Nephron (organoid): ENCODE results near the gene TCP1.
A peak's percentile ranks its signal among the peaks of the same experiment; 100 is the strongest.
"Not testable (repeated sequence)": the region's sequence is repeated elsewhere in the genome, so short reads cannot be mapped to it uniquely, and the experiment has no call there.

ENCODE experiments used
- H3K27ac Mint-ChIP-seq, 3 experiments: 2 replicates each; pipeline ENCODE4 v1.8.0; 2020; ENCODE audit warnings: mixed read lengths in 3 of 3, mild to moderate bottlenecking in 2 of 3, moderate library complexity in 1 of 3
- H3K27me3 Mint-ChIP-seq: 2 replicates; pipeline ENCODE4 v1.8.0; 2021; ENCODE audit warnings: low read depth, mild to moderate bottlenecking, moderate library complexity, mixed read lengths
- H3K36me3 Mint-ChIP-seq: 2 replicates; pipeline ENCODE4 v1.8.0; 2020; ENCODE audit warnings: low read depth, mixed read lengths
- H3K4me1 Mint-ChIP-seq: 2 replicates; pipeline ENCODE4 v1.8.0; 2020; ENCODE audit warnings: mixed read lengths
- H3K4me3 Mint-ChIP-seq, 3 experiments: 2 replicates each; pipeline ENCODE4 v1.8.0; 2020; ENCODE audit warnings: mild to moderate bottlenecking in 3 of 3, mixed read lengths in 3 of 3, moderate library complexity in 2 of 3
- H3K9me3 Mint-ChIP-seq: 2 replicates; pipeline ENCODE4 v1.8.0; 2020; ENCODE audit warnings: mixed read lengths
- CTCF ChIP-seq, 3 experiments: fragments of 200-600 bp; sonication (generic); IDR thresholded peaks; one replicate each; pipeline ENCODE4 v1.5.0; 2021; ENCODE audit warnings: antibody characterized with exemption in 3 of 3; ENCODE audit not compliant: unreplicated experiment in 3 of 3

The TCP1 gene

GRCh38 chr6:159801935-159802334 lies 12.5 kb upstream of the TCP1 start:
- Mint-ChIP-seq H3K36me3 (peaks cover 25% of the 10 kb centered on the region), H3K9me3 (no peaks in the 10 kb centered on the region), H3K27ac (no peak overlapping the region)

GRCh38 chr6:159800141-159800865 lies 10.9 kb upstream of the TCP1 start, which contains the start of gene PNLDC1:
PNLDC1 (plus strand) TSS chr6:159800276; CDS start chr6:159800308, 32 bp downstream.
- TF ChIP-seq CTCF (IDR thresholded peaks at IDR 0.05; ENCODE audit: unreplicated experiment in 3 of 3): no peak
- H3K36me3 Mint-ChIP-seq: peaks cover 25% of the 10 kb centered on the region
- H3K27ac Mint-ChIP-seq: no peak within 1 kb of the TSS
- no peak within 1 kb of the TSS for H3K4me3 Mint-ChIP-seq
- no peaks in the 10 kb centered on the region for H3K9me3 Mint-ChIP-seq
- peaks cover 5% of the 10 kb centered on the region for H3K27me3 Mint-ChIP-seq
- H3K4me1 Mint-ChIP-seq: no peaks in the 10 kb centered on the region

More at GRCh38 chr6:159801935-159802334, 12.5 kb upstream of the TCP1 start:
- peaks cover 5% of the 10 kb centered on the region for H3K27me3 Mint-ChIP-seq
- no peaks in the 10 kb centered on the region for H3K4me1 Mint-ChIP-seq
- no peak for TF ChIP-seq CTCF (IDR thresholded peaks at IDR 0.05; ENCODE audit: unreplicated experiment in 3 of 3)
- H3K4me3 Mint-ChIP-seq: no peak overlapping the region

- Mint-ChIP-seq H3K4me3 (no peak overlapping the region), H3K9me3 (no peaks in the 10 kb centered on the region), H3K27me3 (no peaks in the 10 kb centered on the region), H3K27ac (no peak overlapping the region), H3K4me1 (peaks cover 2% of the 10 kb centered on the region), H3K36me3 (peaks cover 38% of the 10 kb centered on the region)
- TF ChIP-seq CTCF (IDR thresholded peaks at IDR 0.05; ENCODE audit: unreplicated experiment in 3 of 3): no peak
These were observed 8.2 kb upstream of the TCP1 start for GRCh38 chr6:159797554-159797953.

- not testable (repeated sequence) for H3K27ac Mint-ChIP-seq, H3K9me3 Mint-ChIP-seq, H3K4me3 Mint-ChIP-seq, H3K27me3 Mint-ChIP-seq
- peaks cover 24% of the 10 kb centered on the region for H3K4me1 Mint-ChIP-seq
- peaks cover 51% of the 10 kb centered on the region for H3K36me3 Mint-ChIP-seq
These were observed 5.6 kb upstream of the TCP1 start for GRCh38 chr6:159794976-159795375.

- TF ChIP-seq CTCF (IDR thresholded peaks at IDR 0.05; ENCODE audit: unreplicated experiment in 3 of 3): no peak
- peak overlapping the region; percentile 96 to 98 (median 97) for H3K4me3 Mint-ChIP-seq
- no peaks in the 10 kb centered on the region for H3K27me3 Mint-ChIP-seq
- peak overlapping the region; percentile 20 to 99 (median 97) for H3K27ac Mint-ChIP-seq
- peaks cover 44% of the 10 kb centered on the region for H3K4me1 Mint-ChIP-seq
- H3K36me3 Mint-ChIP-seq: peaks cover 45% of the 10 kb centered on the region
- H3K9me3 Mint-ChIP-seq: no peaks in the 10 kb centered on the region
These were observed 1.7 kb upstream of the TCP1 start for GRCh38 chr6:159790956-159791598.

GRCh38 chr6:159790149-159790955 lies 950 bp upstream of the TCP1 start, which contains the start of gene MRPL18:
MRPL18 (plus strand) TSS chr6:159790467; CDS start chr6:159790588, 121 bp downstream.
- H3K9me3 Mint-ChIP-seq: no peaks in the 10 kb centered on the region
- H3K27ac Mint-ChIP-seq: peak within 1 kb of the TSS; percentile 97 to 99 (median 99)
- no peak for TF ChIP-seq CTCF (IDR thresholded peaks at IDR 0.05; ENCODE audit: unreplicated experiment in 3 of 3)
- peaks cover 46% of the 10 kb centered on the region for H3K4me1 Mint-ChIP-seq
- H3K36me3 Mint-ChIP-seq: peaks cover 51% of the 10 kb centered on the region
- H3K27me3 Mint-ChIP-seq: no peaks in the 10 kb centered on the region
- peak within 1 kb of the TSS; percentile 96 to 98 (median 97) for H3K4me3 Mint-ChIP-seq
